Peyer's patch (tissue), 4 donors: ENCODE measurements around the gene S100A1. TPM values are rescaled to one million over a fixed set of nuclear protein-coding genes. Genes with fewer than 3 reads are reported as not detected.

Experiments
- DNase-seq, 3 donors: peaks; one replicate each; pipeline ENCODE4 v3.0.0-alpha.2; 2017 to 2019
- H3K27ac ChIP-seq, 4 donors: fragments of 200-600 bp; sonication (generic); one replicate each; pipeline ENCODE4 v1.5.1; 2016 to 2019
- H3K27me3 ChIP-seq, 2 donors: fragments of 200-600 bp; sonication (generic); one replicate each; pipeline ENCODE4 v1.5.1; 2019
- H3K36me3 ChIP-seq, 3 donors: fragments of 200-600 bp; sonication (generic); one replicate each; pipeline ENCODE4 v1.5.1; 2016 to 2019
- H3K4me1 ChIP-seq, 4 donors: fragments of 200-600 bp; sonication (generic); one replicate each; pipeline ENCODE4 v1.5.1; 2016 to 2019
- H3K4me3 ChIP-seq, 4 donors: fragments of 200-600 bp; sonication (generic); 1 replicate in 3 of 4; 2 replicates in 1 of 4; pipeline ENCODE4 v1.5.1; 2016 to 2019; ENCODE audit warnings: mild to moderate bottlenecking in 1 of 4
- H3K9me3 ChIP-seq, 4 donors: fragments of 200-600 bp; sonication (generic); one replicate each; pipeline ENCODE4 v1.5.1; 2016 to 2019; ENCODE audit warnings: mild to moderate bottlenecking in 1 of 4
- CTCF ChIP-seq, 6 experiments: fragments of 450-650 bp in 4 of 6; fragments of 200-600 bp in 2 of 6; sonication (generic) in 1 of 6; IDR thresholded peaks; one replicate each; pipeline ENCODE4 v1.5.1; 2017 to 2019; ENCODE audit warnings: antibody characterized with exemption in 6 of 6, mild to moderate bottlenecking in 3 of 6, moderate library complexity in 1 of 6
- POLR2A ChIP-seq, 2 donors: fragments of 450-650 bp; IDR thresholded peaks; one replicate each; pipeline ENCODE4 v1.5.1; 2017; ENCODE audit warnings: antibody characterized with exemption in 2 of 2, mild to moderate bottlenecking in 2 of 2, moderate library complexity in 2 of 2
- total RNA-seq, 4 donors: library from RNA; depleted of rRNA; stranded (reverse); fragments of >200 nt; gene quantifications; one replicate each; pipeline ENCODE4 v1.1.0, GENCODE V29; 2016

S100A1 gene
- total RNA-seq, 4 donors from 2014 or later, result not detected

- H3K27ac ChIP-seq, result peak overlapping the region; percentile 1 to 100 (median 91)
- DNase-seq, result no peak
- H3K27me3 ChIP-seq, result no peaks in the 10 kb centered on the region
- no peaks in the 10 kb centered on the region for H3K9me3 ChIP-seq
- peaks cover 0 to 55% (median 0%) of the 10 kb centered on the region in 4 donors for H3K4me1 ChIP-seq
- TF ChIP-seq POLR2A (IDR thresholded peaks at IDR 0.05) (no peak), CTCF (IDR thresholded peaks at IDR 0.05) (no peak)
- H3K36me3 ChIP-seq, result peaks cover 0 to 17% (median 0%) of the 10 kb centered on the region in 3 donors
- H3K4me3 ChIP-seq, result peak overlapping the region in 2 of 4 donors; percentile 64 to 76
These were observed 17.4 kb upstream of the S100A1 start for GRCh38 chr1:153610811-153611301.

- no peak for DNase-seq
- Histone ChIP-seq H3K9me3 (no peaks in the 10 kb centered on the region), H3K4me1 (peaks cover 0 to 57% (median 0%) of the 10 kb centered on the region in 4 donors), H3K4me3 (peak overlapping the region in 3 of 4 donors; percentile 48 to 76 (median 64)), H3K27me3 (no peaks in the 10 kb centered on the region), H3K36me3 (peaks cover 0 to 15% (median 0%) of the 10 kb centered on the region in 3 donors), H3K27ac (peak overlapping the region; percentile 1 to 100 (median 94))
- TF ChIP-seq CTCF (IDR thresholded peaks at IDR 0.05) (no peak), POLR2A (IDR thresholded peaks at IDR 0.05) (no peak)
These were observed 16.9 kb upstream of the S100A1 start for GRCh38 chr1:153611356-153611755.

- TF ChIP-seq POLR2A (IDR thresholded peaks at IDR 0.05) (no peak), CTCF (IDR thresholded peaks at IDR 0.05) (no peak)
- Histone ChIP-seq H3K36me3 (peaks cover 0 to 6% (median 0%) of the 10 kb centered on the region in 3 donors), H3K4me3 (peak overlapping the region; percentile 32 to 76 (median 56)), H3K9me3 (no peaks in the 10 kb centered on the region), H3K27me3 (no peaks in the 10 kb centered on the region), H3K27ac (peak overlapping the region; percentile 60 to 100 (median 92)), H3K4me1 (peaks cover 0 to 65% (median 3%) of the 10 kb centered on the region in 4 donors)
- DNase-seq, result peak in 1 of 3 donors; percentile 59
These were observed 16.0 kb upstream of the S100A1 start for GRCh38 chr1:153612111-153612754.

GRCh38 chr1:153612755-153613331 is 15.4 kb upstream of the S100A1 start, which contains the start of gene S100A16:
S100A16 (minus strand) TSS chr1:153613137; CDS start chr1:153608151, 4,986 bp downstream.
- peak in 2 of 3 donors; percentile 90 to 92 for DNase-seq
- Histone ChIP-seq H3K27me3 (no peaks in the 10 kb centered on the region), H3K4me1 (peaks cover 0 to 60% (median 4%) of the 10 kb centered on the region in 4 donors), H3K9me3 (no peaks in the 10 kb centered on the region), H3K4me3 (peak within 1 kb of the TSS; percentile 32 to 76 (median 56)), H3K36me3 (peaks cover 0 to under 1% (median 0%) of the 10 kb centered on the region in 3 donors), H3K27ac (peak within 1 kb of the TSS; percentile 60 to 100 (median 92))
- TF ChIP-seq CTCF (IDR thresholded peaks at IDR 0.05) (no peak), POLR2A (IDR thresholded peaks at IDR 0.05) (peak; percentile 95 to 98)

GRCh38 chr1:153613406-153613805 is 14.8 kb upstream of the S100A1 start:
- Histone ChIP-seq H3K4me3 (peak overlapping the region in 2 of 4 donors; percentile 64 to 76), H3K27me3 (no peaks in the 10 kb centered on the region), H3K4me1 (peaks cover 0 to 54% (median 4%) of the 10 kb centered on the region in 4 donors), H3K27ac (peak overlapping the region; percentile 60 to 100 (median 92)), H3K36me3 (no peaks in the 10 kb centered on the region), H3K9me3 (no peaks in the 10 kb centered on the region)
- TF ChIP-seq POLR2A (IDR thresholded peaks at IDR 0.05), result no peak
- TF ChIP-seq CTCF (IDR thresholded peaks at IDR 0.05), result no peak
- no peak for DNase-seq
